Measurements from ENCODE around the gene CA5B. TPM values are rescaled to one million over a fixed set of nuclear protein-coding genes. Genes with fewer than 3 reads are reported as not detected.

Gene CA5B
- total and polyA plus RNA-seq, 4 donors = 0.55 to 2.9 (median 1.6) TPM

DNA sequence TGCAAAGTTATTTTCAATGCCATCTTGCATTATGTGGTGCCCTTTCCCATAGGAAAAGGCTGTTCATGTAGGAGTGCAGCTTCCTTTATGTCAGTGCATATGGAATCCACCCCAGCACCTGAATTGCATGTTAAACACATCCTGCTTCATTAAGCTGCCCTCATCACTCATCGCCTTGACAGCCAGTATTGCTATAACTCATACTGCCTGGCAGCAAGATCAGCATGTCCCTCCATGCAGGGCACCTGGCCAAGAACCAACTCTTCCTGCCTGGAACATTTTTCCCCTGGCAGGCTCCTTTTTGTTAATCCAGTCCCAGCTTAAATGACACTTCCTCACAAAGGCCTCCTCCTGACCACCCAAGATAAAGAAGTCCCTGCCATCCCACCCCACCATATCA lies 23.5 kb upstream of the CA5B start:
- no peak overlapping the region for H3K4me3 ChIP-seq (ENCODE audit: low read depth in 1 of 3, low read length in 3 of 3)
- DNase-seq (ENCODE audit: low spot score) = no peak
- no peaks in the 10 kb centered on the region for H3K36me3 ChIP-seq (ENCODE audit: control insufficient read depth in 4 of 4, insufficient read depth in 3 of 4, low read depth in 1 of 4, low read length in 3 of 4)
- H3K27ac ChIP-seq (ENCODE audit: low read depth in 1 of 2, low read length in 2 of 2) = no peak overlapping the region
- H3K27me3 ChIP-seq (ENCODE audit: control insufficient read depth in 4 of 4, insufficient read depth in 4 of 4, low read length in 3 of 4) = no peaks in the 10 kb centered on the region
- no peaks in the 10 kb centered on the region for H3K4me1 ChIP-seq (ENCODE audit: control insufficient read depth in 4 of 4, insufficient read depth in 4 of 4, low read length in 3 of 4)
- 100% methylated on average over 1 of the region's 1 CpG for WGBS
- no peak overlapping the region for H3K9ac ChIP-seq (ENCODE audit: low read depth in 1 of 2, low read length in 2 of 2)
- TF ChIP-seq JUND (IDR thresholded peaks at IDR 0.05) (no peak), FOXA1 (IDR thresholded peaks at IDR 0.05) (no peak), RXRA (IDR thresholded peaks at IDR 0.05) (no peak), HNF4A (conservative IDR thresholded peaks at IDR 0.05) (no peak), RAD21 (IDR thresholded peaks at IDR 0.05) (no peak), NR2F2 (IDR thresholded peaks at IDR 0.05) (no peak), FOXA2 (IDR thresholded peaks at IDR 0.05) (no peak), YY1 (IDR thresholded peaks at IDR 0.05) (no peak), SP1 (IDR thresholded peaks at IDR 0.05) (no peak)
- TF ChIP-seq, protein P1, sequence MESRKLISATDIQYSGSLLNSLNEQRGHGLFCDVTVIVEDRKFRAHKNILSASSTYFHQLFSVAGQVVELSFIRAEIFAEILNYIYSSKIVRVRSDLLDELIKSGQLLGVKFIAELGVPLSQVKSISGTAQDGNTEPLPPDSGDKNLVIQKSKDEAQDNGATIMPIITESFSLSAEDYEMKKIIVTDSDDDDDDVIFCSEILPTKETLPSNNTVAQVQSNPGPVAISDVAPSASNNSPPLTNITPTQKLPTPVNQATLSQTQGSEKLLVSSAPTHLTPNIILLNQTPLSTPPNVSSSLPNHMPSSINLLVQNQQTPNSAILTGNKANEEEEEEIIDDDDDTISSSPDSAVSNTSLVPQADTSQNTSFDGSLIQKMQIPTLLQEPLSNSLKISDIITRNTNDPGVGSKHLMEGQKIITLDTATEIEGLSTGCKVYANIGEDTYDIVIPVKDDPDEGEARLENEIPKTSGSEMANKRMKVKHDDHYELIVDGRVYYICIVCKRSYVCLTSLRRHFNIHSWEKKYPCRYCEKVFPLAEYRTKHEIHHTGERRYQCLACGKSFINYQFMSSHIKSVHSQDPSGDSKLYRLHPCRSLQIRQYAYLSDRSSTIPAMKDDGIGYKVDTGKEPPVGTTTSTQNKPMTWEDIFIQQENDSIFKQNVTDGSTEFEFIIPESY (IDR thresholded peaks at IDR 0.05) = no peak
- TF ChIP-seq, protein P2, sequence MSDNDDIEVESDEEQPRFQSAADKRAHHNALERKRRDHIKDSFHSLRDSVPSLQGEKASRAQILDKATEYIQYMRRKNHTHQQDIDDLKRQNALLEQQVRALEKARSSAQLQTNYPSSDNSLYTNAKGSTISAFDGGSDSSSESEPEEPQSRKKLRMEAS (IDR thresholded peaks at IDR 0.05) = no peak
- TF ChIP-seq, protein P3, sequence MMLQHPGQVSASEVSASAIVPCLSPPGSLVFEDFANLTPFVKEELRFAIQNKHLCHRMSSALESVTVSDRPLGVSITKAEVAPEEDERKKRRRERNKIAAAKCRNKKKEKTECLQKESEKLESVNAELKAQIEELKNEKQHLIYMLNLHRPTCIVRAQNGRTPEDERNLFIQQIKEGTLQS (IDR thresholded peaks at IDR 0.05) = no peak
- TF ChIP-seq, protein P4, sequence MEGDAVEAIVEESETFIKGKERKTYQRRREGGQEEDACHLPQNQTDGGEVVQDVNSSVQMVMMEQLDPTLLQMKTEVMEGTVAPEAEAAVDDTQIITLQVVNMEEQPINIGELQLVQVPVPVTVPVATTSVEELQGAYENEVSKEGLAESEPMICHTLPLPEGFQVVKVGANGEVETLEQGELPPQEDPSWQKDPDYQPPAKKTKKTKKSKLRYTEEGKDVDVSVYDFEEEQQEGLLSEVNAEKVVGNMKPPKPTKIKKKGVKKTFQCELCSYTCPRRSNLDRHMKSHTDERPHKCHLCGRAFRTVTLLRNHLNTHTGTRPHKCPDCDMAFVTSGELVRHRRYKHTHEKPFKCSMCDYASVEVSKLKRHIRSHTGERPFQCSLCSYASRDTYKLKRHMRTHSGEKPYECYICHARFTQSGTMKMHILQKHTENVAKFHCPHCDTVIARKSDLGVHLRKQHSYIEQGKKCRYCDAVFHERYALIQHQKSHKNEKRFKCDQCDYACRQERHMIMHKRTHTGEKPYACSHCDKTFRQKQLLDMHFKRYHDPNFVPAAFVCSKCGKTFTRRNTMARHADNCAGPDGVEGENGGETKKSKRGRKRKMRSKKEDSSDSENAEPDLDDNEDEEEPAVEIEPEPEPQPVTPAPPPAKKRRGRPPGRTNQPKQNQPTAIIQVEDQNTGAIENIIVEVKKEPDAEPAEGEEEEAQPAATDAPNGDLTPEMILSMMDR (IDR thresholded peaks at IDR 0.05; ENCODE audit: low read depth, low read length, missing input control) = no peak
- TF ChIP-seq, protein P5, sequence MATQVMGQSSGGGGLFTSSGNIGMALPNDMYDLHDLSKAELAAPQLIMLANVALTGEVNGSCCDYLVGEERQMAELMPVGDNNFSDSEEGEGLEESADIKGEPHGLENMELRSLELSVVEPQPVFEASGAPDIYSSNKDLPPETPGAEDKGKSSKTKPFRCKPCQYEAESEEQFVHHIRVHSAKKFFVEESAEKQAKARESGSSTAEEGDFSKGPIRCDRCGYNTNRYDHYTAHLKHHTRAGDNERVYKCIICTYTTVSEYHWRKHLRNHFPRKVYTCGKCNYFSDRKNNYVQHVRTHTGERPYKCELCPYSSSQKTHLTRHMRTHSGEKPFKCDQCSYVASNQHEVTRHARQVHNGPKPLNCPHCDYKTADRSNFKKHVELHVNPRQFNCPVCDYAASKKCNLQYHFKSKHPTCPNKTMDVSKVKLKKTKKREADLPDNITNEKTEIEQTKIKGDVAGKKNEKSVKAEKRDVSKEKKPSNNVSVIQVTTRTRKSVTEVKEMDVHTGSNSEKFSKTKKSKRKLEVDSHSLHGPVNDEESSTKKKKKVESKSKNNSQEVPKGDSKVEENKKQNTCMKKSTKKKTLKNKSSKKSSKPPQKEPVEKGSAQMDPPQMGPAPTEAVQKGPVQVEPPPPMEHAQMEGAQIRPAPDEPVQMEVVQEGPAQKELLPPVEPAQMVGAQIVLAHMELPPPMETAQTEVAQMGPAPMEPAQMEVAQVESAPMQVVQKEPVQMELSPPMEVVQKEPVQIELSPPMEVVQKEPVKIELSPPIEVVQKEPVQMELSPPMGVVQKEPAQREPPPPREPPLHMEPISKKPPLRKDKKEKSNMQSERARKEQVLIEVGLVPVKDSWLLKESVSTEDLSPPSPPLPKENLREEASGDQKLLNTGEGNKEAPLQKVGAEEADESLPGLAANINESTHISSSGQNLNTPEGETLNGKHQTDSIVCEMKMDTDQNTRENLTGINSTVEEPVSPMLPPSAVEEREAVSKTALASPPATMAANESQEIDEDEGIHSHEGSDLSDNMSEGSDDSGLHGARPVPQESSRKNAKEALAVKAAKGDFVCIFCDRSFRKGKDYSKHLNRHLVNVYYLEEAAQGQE (IDR thresholded peaks at IDR 0.05) = no peak
- H3K9me3 ChIP-seq (ENCODE audit: control insufficient read depth in 4 of 4, low read length in 3 of 4) = no peaks in the 10 kb centered on the region

DNA sequence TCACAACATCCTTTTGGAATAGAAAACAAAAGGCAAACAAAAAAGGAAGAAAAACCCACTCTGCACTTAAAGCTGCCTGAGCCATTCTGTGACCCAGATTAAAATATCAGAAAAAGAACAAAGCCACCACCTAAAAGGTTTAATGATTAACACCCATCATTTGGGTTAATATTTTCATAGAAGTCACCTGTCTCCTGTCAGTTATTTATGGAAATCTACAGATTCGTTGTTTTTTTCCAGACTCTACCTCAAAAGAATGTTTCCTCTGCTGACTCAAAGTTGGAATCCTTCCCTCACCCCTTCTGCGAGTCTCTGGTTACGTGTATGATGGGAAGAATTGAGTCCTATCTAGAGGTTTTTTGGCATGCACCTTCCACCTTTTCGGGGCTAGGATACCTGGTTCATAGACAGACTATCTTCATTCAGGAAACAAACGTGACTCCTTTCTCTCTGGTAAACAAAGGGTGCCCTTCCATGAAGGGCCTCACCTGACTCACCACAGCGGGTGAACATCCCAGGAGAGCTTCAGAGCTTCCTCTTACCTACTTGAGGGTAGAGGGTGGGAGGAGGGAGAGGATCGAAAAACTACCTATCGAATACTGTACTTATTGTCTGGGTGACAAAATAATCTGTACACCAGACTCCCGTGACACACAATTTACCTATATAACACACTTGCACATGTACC lies 19.6 kb upstream of the CA5B start:
- H3K9me3 ChIP-seq (ENCODE audit: control insufficient read depth in 4 of 4, low read length in 3 of 4) = no peaks in the 10 kb centered on the region
- 87% methylated on average over 9 of the region's 9 CpGs for WGBS
- H3K36me3 ChIP-seq (ENCODE audit: control insufficient read depth in 4 of 4, insufficient read depth in 3 of 4, low read depth in 1 of 4, low read length in 3 of 4) = no peaks in the 10 kb centered on the region
- H3K4me3 ChIP-seq (ENCODE audit: low read depth in 1 of 3, low read length in 3 of 3) = no peak overlapping the region
- no peak overlapping the region for H3K27ac ChIP-seq (ENCODE audit: low read depth in 1 of 2, low read length in 2 of 2)
- no peaks in the 10 kb centered on the region for H3K4me1 ChIP-seq (ENCODE audit: control insufficient read depth in 4 of 4, insufficient read depth in 4 of 4, low read length in 3 of 4)
- H3K9ac ChIP-seq (ENCODE audit: low read depth in 1 of 2, low read length in 2 of 2) = no peak overlapping the region
- H3K27me3 ChIP-seq (ENCODE audit: control insufficient read depth in 4 of 4, insufficient read depth in 4 of 4, low read length in 3 of 4) = no peaks in the 10 kb centered on the region
- no peak for DNase-seq (ENCODE audit: low spot score)
- TF ChIP-seq TAF1 (conservative IDR thresholded peaks at IDR 0.05) = no peak
- TF ChIP-seq NR2F2 (IDR thresholded peaks at IDR 0.05) = no peak
- TF ChIP-seq GABPA (IDR thresholded peaks at IDR 0.05 in 1 of 2, conservative IDR thresholded peaks at IDR 0.05 in 1 of 2) = no peak
- TF ChIP-seq, protein P4 (IDR thresholded peaks at IDR 0.05; ENCODE audit: low read depth, low read length, missing input control) = no peak
- TF ChIP-seq JUND (IDR thresholded peaks at IDR 0.05) = no peak
- TF ChIP-seq FOXA2 (IDR thresholded peaks at IDR 0.05) = no peak
- TF ChIP-seq, protein P2 (IDR thresholded peaks at IDR 0.05) = no peak
- no peak for TF ChIP-seq HNF4A (conservative IDR thresholded peaks at IDR 0.05)
- no peak for TF ChIP-seq FOXA1 (IDR thresholded peaks at IDR 0.05)
- no peak for TF ChIP-seq RAD21 (IDR thresholded peaks at IDR 0.05)
- TF ChIP-seq RXRA (IDR thresholded peaks at IDR 0.05) = no peak
- no peak for TF ChIP-seq YY1 (IDR thresholded peaks at IDR 0.05)
- TF ChIP-seq SP1 (IDR thresholded peaks at IDR 0.05) = no peak

All from liver (tissue), 9 donors.